Body of pancreas (tissue), 4 donors: ENCODE results near the gene HHAT.

Experiments
- POLR2A ChIP-seq, 3 donors: fragments of 450-650 bp; IDR thresholded peaks; one replicate each; pipeline ENCODE4 v1.6.1; 2016; ENCODE audit warnings: antibody characterized with exemption in 3 of 3, mild to moderate bottlenecking in 2 of 3
- TF ChIP-seq, protein P1 (sequence below), 7 experiments: fragments of 450-650 bp in 4 of 7; fragments of 200-600 bp in 3 of 7; sonication (generic) in 3 of 7; IDR thresholded peaks; one replicate each; pipeline ENCODE4 v1.5.1; 2016 to 2019; ENCODE audit warnings: antibody characterized with exemption in 7 of 7

DNA sequence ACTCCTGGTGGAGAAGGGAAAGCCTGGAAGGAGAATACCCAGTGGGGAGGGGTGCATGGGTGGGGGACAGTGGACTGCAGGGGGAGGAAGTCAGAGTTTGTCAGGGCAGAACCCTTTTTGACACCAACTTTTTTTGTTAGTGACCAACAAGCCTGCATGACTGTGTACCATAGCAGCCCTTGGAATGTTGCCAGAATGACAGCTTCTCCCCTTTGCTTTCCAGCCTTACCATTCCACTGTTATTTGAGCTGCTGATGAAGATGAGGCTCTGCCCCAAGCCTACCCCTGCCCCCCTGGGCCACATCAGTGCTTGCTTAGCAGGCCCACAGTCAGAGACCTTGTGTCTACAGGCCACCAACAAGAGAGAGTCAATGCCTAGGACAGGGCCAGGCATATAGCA, 341.2 kb downstream of the HHAT start:
- TF ChIP-seq, protein P1, sequence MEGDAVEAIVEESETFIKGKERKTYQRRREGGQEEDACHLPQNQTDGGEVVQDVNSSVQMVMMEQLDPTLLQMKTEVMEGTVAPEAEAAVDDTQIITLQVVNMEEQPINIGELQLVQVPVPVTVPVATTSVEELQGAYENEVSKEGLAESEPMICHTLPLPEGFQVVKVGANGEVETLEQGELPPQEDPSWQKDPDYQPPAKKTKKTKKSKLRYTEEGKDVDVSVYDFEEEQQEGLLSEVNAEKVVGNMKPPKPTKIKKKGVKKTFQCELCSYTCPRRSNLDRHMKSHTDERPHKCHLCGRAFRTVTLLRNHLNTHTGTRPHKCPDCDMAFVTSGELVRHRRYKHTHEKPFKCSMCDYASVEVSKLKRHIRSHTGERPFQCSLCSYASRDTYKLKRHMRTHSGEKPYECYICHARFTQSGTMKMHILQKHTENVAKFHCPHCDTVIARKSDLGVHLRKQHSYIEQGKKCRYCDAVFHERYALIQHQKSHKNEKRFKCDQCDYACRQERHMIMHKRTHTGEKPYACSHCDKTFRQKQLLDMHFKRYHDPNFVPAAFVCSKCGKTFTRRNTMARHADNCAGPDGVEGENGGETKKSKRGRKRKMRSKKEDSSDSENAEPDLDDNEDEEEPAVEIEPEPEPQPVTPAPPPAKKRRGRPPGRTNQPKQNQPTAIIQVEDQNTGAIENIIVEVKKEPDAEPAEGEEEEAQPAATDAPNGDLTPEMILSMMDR (IDR thresholded peaks at IDR 0.05) = no peak
- no peak for TF ChIP-seq POLR2A (IDR thresholded peaks at IDR 0.05)
